DMS153 treated with DMSO at 0.1 percent for 48 hours (cell line): ENCODE data around the gene PUS10.
"Not testable (repeated sequence)": the region's sequence is repeated elsewhere in the genome, so short reads cannot be mapped to it uniquely, and the experiment has no call there.

Source experiments
- DNase-seq: peaks from one replicate; lab custom pipeline; 2025; ENCODE audit not compliant: unreplicated experiment; lab: John Stamatoyannopoulos, UW

PUS10 gene, protein sequence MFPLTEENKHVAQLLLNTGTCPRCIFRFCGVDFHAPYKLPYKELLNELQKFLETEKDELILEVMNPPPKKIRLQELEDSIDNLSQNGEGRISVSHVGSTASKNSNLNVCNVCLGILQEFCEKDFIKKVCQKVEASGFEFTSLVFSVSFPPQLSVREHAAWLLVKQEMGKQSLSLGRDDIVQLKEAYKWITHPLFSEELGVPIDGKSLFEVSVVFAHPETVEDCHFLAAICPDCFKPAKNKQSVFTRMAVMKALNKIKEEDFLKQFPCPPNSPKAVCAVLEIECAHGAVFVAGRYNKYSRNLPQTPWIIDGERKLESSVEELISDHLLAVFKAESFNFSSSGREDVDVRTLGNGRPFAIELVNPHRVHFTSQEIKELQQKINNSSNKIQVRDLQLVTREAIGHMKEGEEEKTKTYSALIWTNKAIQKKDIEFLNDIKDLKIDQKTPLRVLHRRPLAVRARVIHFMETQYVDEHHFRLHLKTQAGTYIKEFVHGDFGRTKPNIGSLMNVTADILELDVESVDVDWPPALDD

DNA sequence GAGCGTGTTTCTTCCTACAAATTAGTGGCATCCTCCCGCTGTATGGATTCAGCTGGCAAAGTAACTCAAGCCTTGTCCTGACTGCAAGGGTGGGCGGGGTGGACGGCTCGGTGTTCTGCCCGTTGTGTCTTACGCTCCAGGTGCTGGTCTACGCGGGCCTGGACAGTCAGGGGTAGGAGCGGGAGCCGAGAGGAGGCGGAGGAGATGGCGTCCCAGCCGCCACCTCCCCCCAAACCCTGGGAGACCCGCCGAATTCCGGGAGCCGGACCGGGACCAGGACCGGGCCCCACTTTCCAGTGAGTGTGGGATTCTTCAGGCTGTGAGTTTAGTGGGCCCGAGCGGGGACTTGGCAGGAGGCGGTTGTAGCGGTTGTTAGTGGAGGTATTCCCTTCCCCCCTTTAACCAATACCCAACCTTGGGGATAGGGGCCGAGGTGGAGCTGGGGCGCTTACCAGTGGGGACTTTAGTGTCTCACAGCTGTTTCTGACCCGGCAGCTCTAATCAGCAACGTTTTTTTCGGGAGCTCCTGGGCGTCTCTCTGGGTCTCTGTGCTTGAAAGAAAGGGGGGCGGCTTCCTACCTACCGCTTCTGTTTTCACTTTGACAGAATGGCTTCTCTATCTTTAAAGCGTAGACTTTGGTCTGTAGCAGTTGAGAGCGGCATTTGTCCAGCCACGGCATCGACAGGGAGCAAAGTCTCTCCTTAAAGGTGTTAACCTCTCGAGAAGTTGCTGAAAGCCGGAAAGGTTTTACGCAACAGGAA lies at the start of gene PUS10, which contains the start of gene PEX13:
TSS of gene PUS10 (minus strand) at position 700 of the 762 bp plus-strand sequence. CDS start 6,365 bp downstream, outside the sequence.
TSS of gene PEX13 (plus strand) at position 165 of the 762 bp plus-strand sequence. CDS start at position 205, 40 bp downstream.
- peak; percentile 79 for DNase-seq

DNA sequence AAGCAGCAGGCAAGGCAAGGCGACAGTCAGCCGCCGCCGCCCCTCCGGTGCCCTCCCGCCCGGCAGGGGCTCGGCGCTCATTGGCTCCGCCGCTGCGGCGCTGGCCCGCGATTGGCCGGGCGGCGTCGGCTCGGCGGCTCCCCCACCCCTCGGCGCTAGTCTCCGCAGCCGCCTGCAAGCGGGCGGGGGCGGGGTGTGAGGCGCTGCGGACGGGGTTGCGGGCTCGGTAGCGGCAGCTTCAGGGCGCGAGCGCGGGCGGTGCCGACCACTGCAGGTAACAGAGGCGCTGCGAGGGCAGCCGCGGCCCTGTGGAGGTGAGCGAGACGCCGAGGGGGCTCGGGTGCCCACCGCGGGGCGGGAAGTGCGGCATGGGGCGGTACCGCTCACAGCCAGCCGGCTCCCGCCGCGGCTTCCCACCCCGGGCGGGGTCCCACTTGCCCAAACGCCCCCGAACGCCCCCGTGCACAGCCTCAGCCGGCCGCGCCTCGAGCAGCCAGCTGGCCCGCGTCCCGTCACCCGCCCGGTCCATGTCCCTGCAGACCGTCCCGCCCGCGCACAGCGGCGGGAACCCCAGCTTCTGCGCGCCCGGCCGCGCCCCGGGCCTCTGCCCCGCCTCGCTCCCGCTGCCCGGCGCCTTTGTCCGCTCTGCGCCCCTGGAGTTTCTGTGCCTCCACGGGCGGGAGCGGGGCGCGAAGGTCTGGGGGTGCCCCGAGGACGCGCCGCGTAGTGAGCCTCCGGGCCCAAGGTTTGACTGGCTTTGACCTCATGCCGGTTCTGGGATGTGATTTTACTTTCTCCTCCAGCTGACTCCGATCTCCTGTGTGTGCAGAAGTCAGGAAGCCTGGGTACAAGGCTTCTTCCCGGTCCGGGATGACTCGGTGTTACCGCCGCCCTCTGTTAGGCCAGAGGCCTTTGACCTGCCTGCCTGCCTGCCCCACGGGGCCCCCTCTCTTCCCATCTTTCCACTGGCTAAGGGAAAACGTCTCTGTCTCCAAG lies 48.0 kb upstream of the PUS10 start, which contains the start of gene SANBR:
TSS of gene SANBR (plus strand) at position 158 of the 996 bp plus-strand sequence. CDS start 4,480 bp downstream, outside the sequence.
- peak; percentile 72 for DNase-seq

DNA sequence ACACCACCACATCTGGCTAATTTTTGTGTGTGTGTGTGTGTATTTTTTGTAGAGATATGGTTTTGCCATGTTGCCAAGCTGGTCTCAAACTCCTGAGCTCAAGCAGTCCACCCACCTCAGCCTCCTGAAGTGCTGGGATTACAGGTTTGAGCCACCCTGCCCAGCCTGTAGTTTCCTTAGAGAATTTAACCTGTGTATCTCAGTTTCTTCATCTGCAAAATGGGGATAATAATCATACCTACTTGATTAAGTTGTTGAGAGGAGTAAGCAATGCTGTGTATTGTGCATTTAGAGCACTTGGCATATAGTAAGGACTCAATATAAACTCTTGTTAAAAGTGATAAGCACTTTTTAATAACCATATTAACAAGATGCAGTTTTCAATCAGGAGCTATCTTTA lies 41.3 kb upstream of the PUS10 start:
- DNase-seq, result no peak

DNA sequence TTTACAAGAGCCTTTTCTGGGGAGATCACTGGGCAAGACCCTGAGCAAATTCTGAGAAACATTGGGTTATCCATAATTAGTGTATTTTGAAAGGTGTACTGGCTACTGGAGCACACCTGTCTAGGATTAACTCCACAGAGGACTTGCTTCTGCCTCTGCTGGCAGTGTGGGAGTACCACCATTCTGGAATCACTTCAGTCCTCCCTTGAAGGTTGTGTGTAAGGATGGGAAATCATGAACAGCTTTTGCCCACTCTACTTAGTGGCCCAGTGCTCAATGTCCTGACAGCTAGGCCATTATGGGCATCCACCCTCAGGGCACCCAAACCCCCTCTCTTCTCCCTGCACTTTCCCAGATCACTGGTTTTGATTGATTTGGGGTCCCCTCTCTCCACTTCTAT lies 39.5 kb upstream of the PUS10 start:
- DNase-seq, result no peak

DNA sequence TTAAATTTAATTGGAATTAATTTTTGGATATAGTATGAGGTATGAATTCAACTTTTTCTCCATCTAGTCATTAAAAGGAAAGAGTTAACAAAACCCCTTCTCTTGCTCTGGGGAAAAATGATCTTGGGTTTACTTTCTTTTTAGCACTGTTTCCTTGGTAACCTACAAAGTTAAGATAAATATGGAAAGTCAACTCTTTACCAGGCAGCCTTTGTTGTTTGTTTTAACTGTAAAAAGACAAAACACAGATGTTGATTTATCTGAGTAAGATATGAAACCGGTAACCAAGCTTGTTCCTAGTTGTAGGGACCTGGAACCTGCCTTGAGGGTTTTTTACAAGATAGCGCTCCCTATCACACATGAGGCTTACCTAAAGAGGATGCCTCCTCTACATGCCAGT lies 37.5 kb upstream of the PUS10 start:
- no peak for DNase-seq

DNA sequence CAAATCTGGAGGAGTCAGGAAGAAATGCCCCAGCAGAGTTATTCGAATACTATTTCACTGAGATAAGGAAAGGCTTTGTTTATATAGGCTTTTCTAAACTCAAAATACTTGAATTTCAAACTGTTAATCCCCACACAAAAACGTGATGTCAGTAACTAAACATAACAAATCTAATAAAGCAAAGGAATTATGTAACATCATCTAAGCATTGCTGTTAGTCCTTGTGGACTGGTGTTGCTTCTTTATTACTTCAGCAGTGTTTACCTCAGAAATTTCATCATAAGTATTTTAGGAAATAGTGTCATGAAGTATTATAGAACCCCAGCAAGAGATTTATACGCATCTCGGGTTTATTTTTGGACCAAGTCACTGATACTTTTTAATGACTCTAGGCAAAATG lies 27.9 kb upstream of the PUS10 start:
- no peak for DNase-seq

DNA sequence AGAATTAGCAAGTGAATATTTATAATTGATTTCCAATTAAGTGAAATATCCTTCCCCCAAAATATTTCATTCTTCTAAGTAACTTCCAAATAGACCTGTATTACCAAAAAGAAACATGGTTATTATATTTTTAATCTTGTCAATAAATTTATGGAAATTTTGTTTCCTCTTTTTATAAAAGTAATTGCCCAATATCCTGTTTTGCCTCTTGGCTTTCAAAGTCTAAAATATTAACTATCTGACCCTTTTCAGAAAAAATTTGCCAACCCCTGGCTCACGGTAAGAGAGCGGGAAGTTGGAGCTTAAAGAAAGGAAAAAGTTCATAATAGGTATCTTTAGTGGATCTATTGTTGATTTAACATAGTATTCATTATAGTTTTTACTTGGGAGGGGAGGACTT lies 27.2 kb upstream of the PUS10 start:
- DNase-seq, result no peak

DNA sequence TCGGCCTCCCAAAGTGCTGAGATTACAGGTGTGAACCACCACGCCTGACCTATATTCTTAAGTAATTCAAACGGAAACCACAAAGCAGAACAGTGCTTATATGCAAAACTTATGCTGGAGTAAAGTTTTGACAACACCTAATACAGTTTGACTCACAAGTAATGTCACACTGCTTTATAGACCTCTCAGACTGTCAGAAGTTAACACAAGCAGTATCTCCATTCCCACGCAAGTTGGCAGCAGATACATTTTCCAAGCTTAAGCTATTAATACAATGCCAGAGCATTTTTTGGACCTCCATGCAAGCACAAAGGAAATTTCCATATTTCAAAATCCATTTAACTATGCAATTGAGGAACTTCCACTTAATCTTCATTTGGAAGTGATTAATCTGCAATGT lies 26.6 kb upstream of the PUS10 start:
- DNase-seq, result no peak

DNA sequence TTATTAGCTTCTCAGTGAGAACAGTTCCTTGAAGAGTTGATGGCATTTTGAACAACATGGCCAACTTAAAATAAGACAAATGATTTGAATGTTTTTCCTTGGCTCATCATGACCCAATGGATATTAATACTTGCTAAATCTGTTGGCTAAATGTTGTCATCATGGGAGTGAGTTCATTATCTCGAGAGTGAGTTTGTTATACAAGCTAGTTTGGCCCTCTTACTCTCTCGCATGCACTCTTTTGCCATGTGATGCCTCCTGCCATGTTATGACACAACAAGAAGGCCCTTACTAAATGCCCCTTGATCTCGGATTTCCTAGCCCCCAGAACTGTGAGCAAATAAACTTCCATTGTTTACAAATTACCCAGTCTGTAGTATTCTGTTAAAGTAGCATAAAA lies 24.8 kb upstream of the PUS10 start:
- no peak for DNase-seq

DNA sequence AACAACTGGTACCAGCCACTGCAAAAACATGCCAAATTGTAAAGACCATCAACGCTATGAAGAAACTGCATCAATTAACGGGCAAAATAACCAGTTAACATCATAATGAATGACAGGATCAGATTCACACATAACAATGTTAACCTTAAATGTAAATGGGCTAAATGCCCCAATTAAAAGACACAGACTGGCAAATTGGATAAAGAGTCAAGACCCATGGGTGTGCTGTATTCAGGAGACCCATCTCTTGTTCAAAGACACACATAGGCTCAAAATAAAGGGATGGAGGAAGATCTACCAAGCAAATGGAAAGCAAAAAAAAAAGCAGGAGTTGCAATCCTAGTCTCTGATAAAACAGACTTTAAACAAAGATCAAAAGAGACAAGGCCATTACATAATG lies 18.6 kb upstream of the PUS10 start:
- DNase-seq, result not testable (repeated sequence)

DNA sequence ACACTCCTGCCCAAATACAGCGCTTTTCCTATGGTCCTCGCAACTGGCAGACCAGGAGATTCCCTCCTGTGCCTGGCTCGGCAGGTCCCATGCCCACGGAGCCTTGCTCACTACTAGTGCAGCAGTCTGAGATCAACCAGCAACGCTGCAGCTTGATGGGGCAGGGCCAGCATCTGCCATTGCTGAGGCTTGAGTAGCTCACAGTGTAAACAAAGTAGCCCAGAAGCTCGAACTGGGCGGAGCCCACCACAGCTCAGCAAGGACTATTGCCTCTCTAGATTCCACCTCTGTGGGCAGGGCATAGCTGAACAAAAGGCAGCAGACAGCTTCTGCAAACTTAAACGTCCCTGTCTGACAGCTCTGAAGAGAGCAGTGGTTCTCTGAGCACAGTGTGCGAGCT lies 16.5 kb upstream of the PUS10 start:
- not testable (repeated sequence) for DNase-seq

DNA sequence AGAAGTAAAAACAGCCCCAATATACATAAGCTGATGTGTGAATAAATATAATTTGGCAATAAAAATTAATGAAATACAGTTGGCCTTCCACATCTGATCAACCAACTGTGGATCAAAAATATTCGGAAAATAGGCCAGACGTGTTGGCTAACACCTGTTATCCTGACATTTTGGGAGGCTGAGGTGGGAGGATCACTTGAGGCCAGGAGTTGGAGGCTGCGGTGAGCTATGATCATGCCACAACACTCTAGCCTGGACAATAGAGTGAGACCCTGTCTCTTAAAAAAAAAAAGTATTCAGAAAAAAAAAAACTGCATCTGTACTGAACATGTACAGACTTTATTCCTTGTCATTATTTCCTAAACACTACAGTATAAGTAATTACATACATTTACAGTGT lies 11.5 kb upstream of the PUS10 start:
- DNase-seq, result no peak

DNA sequence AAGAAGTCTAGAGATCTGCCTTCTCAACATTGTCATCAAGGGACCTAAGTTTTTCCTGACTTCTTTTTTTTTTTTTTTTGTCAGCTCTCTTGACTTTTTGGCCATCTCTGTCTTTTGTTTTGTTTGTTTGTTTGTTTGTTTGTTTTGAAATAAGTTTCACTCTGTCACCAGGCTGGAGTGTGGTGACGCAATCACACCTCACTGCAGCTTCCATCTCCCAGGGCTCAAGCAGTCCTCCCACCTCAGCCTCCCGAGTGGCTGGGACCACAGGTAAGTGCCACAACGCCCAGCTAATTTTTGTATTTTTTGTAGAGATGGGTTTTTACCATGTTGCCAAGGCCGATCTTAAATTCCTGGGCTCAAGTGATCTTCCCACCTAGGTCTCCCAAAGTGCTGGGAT lies 5.6 kb upstream of the PUS10 start:
- no peak for DNase-seq

DNA sequence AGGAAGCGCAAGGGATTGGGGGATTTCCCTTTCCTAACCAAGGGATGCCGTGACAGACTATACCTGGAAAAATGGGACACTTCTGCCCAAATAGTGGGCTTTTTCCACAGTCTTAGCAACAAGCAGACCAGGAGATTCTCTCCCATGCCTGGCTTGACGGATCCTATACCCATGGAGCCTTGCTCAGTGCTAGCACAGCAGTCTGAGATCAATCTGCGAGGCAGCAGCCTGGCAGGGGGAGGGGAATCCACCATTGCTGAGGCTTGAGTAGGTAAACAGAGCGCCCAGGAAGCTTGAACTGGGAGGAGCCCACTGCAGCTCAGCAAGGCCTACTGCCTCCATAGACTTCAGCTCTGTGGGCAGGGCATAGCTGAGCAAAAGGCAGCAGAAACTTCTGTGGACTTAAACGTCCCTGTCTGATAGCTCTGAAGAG lies 3.2 kb upstream of the PUS10 start:
- DNase-seq, result no peak

DNA sequence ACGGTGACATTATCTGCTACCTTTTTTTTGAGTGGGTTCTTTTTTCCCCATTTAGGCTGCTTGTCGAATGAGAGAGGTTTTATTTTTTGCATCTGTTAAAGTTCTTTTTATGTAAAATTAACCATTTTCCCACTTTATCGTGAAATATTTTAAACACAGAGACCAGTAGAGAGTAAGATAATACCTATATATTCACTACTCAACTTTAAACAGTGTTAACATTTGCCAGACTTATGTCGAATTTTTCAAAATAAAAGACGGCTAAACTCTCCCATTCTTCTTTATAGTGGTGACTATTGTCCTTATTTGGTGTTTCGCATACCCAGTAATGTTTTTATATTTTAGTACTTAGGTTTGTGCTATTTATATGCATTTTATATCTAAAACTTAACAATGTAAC lies 743 bp upstream of the PUS10 start:
- DNase-seq, result no peak

DNA sequence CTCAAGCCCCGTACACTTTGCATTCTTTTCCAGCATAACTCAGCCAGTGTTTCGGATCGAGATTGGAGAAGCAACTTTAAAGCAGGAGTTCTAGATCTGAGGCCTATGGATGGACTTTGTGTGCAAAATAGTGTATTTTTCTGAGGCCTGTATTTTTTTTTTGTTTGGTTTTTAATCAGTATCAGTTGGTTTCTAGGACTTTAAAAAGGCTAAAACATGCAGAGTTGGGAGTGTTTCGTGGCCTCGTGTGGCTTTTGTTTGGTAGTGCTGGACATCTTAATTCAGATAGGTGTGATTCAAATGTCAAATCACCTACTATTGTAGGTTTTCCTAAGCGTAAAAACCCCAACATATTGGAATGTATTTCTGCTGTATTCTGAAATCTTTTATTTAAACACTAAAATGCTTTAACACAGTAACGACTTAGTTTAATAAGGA lies 282 bp upstream of the PUS10 start:
- no peak for DNase-seq

DNA sequence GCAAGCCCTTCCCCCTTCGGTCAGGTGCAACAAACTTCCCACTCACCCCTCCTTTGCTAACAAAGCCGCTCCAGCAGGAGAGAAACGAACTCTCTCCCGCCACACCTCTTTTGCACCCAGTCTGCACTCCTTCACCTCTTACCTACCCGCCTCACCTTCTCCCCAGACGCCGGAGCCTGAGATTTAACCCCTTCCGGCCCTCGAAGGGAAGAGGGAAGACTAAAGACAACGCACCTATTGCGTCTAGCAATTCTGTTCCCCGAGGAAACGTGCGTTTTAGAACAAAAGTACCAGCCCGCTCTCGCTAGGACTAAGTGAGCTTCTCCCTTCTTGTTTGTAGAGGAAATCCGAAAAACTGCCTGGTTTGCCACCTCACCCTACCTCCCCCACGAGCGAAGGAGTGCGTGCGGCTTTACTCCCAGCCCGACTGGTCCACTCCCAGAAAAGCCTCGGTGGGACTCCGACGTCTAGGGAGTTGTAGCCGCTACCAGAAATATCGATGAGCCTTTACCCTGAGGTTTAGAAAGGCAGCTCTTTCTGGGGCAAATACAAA lies 976 bp downstream of the PUS10 start:
- DNase-seq, result peak; percentile 79

DNA sequence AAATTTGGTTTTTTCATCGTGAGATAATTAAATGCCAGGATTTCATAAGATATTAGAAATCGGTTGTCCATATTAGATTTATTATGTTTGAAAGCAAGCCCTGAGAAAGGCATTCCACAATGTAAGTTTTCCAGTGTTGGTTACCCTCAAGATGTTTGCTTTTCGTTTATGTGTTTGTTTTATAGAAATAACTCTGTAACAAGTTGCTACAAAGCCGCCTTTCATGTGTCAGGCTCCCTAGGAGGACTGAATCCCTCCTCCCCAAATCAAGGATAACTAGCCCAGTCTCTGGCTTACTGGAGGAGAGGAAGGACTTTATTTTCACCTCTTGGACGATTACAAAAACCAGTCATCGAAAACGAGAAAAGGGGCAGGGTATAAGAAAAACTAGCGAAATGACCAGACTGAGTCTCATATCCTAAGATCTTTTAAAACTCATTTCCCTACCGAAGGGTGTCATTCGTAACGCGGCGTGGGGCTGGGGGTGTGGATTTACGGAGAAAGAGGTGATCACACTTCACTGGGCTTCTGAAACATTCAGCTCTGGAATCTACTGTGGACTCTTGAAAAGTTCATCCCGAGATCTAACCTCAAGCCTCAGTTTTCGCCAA lies 1.6 kb downstream of the PUS10 start:
- no peak for DNase-seq

DNA sequence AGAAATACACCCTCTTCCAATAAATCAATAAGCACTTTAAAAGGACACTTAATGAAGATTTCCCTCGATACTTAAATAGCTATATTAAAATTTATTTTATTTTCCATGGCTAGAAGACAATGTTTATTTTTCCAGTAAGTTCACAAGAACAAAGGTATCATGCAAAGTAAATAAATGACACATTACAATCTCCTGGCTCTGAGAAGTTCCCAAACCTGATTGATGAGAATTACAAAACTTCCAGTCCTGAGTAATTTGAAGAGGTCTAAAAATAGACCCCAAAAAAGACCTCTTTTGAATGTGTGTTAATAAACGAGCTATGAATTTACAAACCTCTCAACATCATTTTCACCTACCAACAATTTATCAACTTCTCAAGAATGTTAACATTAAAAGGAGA lies 2.1 kb downstream of the PUS10 start:
- no peak for DNase-seq

DNA sequence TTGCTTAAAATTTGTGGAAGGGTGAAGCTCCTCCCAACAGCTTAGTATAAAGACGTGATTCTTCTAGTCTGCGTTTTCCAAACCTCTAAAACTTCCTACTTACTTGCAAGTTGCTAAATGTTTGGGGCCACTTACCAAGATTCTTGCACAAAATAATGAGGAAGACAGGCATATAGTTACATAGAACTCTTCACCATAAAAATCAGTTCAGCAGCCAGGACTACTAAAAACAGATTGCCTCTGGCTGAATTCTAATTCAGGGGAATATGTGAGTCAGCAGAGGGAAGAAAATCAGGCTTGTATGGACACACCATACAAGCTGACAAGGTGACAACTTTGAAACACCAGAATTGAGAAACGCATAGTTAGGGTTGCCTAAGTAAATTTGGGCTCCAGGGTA lies 3.3 kb downstream of the PUS10 start:
- DNase-seq, result no peak
